ENCODE data around the gene MTG2. TPM values are rescaled to one million over a fixed set of nuclear protein-coding genes. Genes with fewer than 3 reads are reported as not detected.

The MTG2 gene
- total RNA-seq, 1 donor from 2014 or later, result 19.5 TPM

DNA sequence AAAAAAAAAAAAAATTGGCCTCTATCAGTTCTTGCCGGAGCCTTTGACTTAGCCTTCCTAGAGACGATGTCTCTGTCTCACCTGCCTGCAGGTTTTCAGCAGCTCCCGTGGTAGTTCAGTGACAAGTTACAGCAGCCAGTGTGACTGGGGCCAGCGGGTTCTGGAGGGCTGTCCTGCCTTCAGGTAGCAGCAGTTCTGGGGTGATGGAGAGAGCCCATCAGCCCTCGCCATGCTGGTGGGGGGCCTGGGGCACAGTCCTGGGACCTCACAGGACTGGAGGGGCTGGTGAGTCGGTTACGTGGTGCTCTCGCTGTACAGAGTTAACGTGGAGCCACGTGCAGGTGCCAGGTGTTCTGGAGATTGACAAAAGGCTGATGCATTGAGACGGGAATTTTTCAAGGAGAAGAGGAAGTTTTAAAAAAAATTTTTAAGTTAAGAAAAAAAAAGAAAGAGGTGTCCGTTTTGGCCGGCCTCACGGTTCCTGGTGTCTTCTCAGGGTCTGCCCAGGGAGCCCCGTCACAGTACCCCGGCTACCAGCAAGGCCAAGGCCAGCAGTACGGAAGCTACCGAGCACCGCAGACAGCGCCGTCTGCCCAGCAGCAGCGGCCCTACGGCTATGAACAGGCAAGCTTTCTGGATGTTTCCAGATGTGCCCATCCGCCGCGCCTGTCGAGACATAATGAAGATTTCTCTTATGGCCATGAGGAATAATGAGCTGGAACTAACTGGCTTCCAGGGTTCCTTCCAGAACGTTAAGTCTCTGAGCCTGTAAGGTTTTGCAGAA lies 8.6 kb upstream of the MTG2 start:
- TF ChIP-seq, protein P1, sequence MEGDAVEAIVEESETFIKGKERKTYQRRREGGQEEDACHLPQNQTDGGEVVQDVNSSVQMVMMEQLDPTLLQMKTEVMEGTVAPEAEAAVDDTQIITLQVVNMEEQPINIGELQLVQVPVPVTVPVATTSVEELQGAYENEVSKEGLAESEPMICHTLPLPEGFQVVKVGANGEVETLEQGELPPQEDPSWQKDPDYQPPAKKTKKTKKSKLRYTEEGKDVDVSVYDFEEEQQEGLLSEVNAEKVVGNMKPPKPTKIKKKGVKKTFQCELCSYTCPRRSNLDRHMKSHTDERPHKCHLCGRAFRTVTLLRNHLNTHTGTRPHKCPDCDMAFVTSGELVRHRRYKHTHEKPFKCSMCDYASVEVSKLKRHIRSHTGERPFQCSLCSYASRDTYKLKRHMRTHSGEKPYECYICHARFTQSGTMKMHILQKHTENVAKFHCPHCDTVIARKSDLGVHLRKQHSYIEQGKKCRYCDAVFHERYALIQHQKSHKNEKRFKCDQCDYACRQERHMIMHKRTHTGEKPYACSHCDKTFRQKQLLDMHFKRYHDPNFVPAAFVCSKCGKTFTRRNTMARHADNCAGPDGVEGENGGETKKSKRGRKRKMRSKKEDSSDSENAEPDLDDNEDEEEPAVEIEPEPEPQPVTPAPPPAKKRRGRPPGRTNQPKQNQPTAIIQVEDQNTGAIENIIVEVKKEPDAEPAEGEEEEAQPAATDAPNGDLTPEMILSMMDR (IDR thresholded peaks at IDR 0.05; ENCODE audit: insufficient read depth, low read length, poor library complexity, severe bottlenecking), result no peak
- no peak for DNase-seq (ENCODE audit: low read depth)
- no peaks in the 10 kb centered on the region for H3K27me3 ChIP-seq (ENCODE audit: control insufficient read depth, insufficient read depth, low read length)
- H3K4me3 ChIP-seq (ENCODE audit: low read depth, low read length), result no peak overlapping the region
- H3K36me3 ChIP-seq (ENCODE audit: control insufficient read depth, insufficient read depth, low read length), result no peaks in the 10 kb centered on the region

DNA sequence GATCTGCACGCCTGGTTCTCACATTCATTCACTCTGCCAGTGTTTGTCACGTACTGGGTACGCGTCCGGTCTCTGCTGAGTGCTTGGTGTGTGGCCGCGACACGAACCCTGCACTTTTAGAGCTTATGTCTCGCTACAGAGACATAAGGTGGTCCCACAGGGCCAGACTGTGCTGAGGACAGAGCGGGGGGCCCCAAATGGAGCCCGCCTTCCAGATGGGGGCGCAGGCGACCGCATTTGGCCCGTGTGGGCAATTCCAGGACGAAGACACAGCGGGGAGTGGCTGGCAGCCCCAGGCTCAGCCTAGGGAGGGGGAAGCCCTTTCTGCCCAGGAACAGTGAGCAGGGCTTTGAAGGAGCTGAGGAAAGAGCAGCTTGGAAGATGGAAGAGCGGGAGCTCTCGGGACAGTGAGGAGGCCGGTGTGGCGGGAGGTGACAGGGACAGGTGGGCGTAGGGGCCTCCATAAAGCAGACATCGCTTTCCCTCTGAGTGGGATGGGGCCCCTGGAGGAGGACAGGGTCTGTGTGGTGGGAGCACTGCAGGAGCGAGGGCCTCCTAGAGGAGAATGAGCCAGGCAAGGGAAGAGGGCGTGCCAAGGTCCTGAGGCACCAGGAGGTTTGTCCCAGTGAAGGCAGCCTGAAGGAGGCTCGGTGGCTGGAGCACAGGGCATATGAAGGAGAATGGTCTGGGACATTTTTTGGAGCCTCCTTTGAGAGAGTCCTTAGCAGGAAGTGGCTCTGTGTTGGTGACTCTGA lies 7.8 kb upstream of the MTG2 start:
- no peak for DNase-seq (ENCODE audit: low read depth)
- Histone ChIP-seq H3K27me3 (ENCODE audit: control insufficient read depth, insufficient read depth, low read length) (no peaks in the 10 kb centered on the region), H3K4me3 (ENCODE audit: low read depth, low read length) (no peak overlapping the region), H3K36me3 (ENCODE audit: control insufficient read depth, insufficient read depth, low read length) (no peaks in the 10 kb centered on the region)
- TF ChIP-seq, protein P1 (IDR thresholded peaks at IDR 0.05; ENCODE audit: insufficient read depth, low read length, poor library complexity, severe bottlenecking), result no peak

DNA sequence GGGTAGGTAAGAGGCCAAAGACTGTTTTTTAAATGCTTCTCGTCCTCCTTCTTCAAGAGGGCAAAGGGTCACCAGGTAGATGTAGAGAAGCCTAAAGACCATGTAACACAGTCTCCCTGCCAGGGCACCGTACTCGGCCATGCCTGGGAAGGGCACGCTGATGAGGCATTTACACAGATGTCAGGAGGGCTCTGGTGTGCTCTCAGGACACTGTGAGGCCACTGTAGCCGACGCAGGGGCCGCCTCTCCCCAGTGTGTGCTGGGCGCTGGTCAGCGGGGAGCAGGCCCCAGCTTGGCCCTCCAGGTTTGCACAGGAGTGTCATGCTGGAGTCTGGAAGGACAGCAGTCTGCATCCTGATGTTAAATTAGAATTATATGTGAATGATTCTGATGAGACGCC lies 7.1 kb upstream of the MTG2 start:
- no peaks in the 10 kb centered on the region for H3K36me3 ChIP-seq (ENCODE audit: control insufficient read depth, insufficient read depth, low read length)
- TF ChIP-seq, protein P1 (IDR thresholded peaks at IDR 0.05; ENCODE audit: insufficient read depth, low read length, poor library complexity, severe bottlenecking), result no peak
- DNase-seq (ENCODE audit: low read depth), result no peak
- no peaks in the 10 kb centered on the region for H3K27me3 ChIP-seq (ENCODE audit: control insufficient read depth, insufficient read depth, low read length)
- no peak overlapping the region for H3K4me3 ChIP-seq (ENCODE audit: low read depth, low read length)

DNA sequence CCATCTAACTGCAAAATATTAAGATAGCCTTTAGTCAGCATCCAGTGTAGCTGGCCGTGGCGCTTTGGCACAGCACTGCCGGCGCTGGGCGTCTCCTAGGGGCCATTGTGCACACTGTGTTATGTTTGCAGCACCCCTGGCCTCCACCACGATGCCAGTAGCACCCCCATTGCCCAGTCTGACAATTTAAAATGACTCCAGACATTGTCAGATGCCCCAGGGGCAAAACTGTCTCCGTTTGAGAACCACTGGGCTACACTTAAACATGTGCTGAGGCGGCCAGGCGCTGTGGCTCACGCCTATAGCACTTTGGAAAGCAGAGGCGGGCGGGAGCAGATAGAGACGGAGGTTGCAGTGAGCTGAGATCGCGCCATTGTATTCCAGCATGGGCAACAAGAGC lies 6.0 kb upstream of the MTG2 start:
- Histone ChIP-seq H3K36me3 (ENCODE audit: control insufficient read depth, insufficient read depth, low read length) (no peaks in the 10 kb centered on the region), H3K4me3 (ENCODE audit: low read depth, low read length) (no peak overlapping the region), H3K27me3 (ENCODE audit: control insufficient read depth, insufficient read depth, low read length) (no peaks in the 10 kb centered on the region)
- no peak for DNase-seq (ENCODE audit: low read depth)
- TF ChIP-seq, protein P1 (IDR thresholded peaks at IDR 0.05; ENCODE audit: insufficient read depth, low read length, poor library complexity, severe bottlenecking), result no peak

DNA sequence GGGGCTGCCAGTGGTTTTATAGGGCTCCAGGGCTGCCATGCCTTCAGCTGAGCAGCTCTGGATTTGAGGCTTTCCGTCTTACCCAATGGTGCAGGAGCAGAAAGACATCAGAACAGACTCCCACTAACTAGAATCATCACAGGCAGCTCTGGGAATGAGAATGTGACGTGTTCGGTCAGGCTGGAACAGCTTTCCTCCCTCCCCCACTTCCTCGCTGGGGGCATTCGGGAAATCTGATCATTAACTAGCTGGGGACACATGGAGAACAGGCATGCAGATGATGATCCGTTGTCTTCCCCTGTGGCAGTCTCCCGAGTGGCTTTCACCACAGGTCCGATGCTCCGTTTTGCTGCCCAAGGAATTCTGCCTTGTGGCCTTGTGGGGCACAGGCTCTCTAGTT lies 5.5 kb upstream of the MTG2 start:
- TF ChIP-seq, protein P1 (IDR thresholded peaks at IDR 0.05; ENCODE audit: insufficient read depth, low read length, poor library complexity, severe bottlenecking), result no peak
- DNase-seq (ENCODE audit: low read depth), result no peak
- Histone ChIP-seq H3K4me3 (ENCODE audit: low read depth, low read length) (no peak overlapping the region), H3K27me3 (ENCODE audit: control insufficient read depth, insufficient read depth, low read length) (no peaks in the 10 kb centered on the region), H3K36me3 (ENCODE audit: control insufficient read depth, insufficient read depth, low read length) (no peaks in the 10 kb centered on the region)
